ENCODE data around the gene TMEM202.

DNA sequence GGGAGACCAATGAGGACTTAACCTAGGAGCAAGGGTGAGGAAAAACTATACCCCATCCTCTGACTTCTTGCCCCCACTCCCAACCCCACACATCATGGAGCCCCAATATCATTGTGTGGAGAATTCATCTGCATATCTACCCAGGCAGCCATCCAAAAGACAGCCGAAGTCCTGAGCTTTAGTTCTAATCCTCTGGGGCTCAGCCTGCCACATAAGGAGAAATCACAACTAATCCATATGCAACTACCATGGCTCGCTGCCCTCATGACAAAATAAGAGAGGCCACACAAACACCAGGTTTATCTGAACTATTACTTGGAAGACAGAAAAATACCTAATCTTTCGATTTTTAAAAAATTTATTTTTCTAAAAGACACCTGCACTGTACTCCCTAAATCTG, 40.0 kb upstream of the TMEM202 start:
- no peak for TF ChIP-seq POLR2AphosphoS5 (IDR thresholded peaks at IDR 0.05; ENCODE audit: insufficient read depth in 1 of 2, low read depth in 1 of 2)
- no peak for TF ChIP-seq CTCF (IDR thresholded peaks at IDR 0.05)
